ENCODE measurements around the gene TUBB3. TPM values are rescaled to one million over a fixed set of nuclear protein-coding genes. Genes with fewer than 3 reads are reported as not detected.

The TUBB3 gene
- total and polyA plus RNA-seq, 2 of the 8 experiments (the other 6 are each of a cell fraction or from before 2014, with no cell fraction given) = 275 to 393 TPM

DNA sequence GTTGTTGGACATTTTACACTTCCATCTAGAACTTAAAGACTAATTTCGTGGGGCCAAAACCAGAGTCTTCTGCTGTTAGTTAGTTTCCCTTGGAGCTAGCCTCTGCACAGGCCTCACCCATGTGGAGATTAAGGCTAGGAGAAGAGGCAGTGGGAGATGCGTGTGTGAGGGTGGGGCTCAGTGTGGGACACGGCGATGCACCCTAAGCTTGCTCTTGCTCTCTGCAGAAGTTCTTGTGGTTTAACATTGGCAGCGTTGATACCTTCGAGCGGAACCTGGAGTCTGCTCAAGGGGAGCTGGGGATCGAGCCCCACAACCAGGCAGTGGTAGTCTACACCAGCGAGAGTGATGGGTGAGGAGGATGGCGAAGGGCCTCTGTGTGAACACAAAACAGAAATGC, 62.1 kb downstream of the TUBB3 start (continued):
- TF ChIP-seq, protein P1, sequence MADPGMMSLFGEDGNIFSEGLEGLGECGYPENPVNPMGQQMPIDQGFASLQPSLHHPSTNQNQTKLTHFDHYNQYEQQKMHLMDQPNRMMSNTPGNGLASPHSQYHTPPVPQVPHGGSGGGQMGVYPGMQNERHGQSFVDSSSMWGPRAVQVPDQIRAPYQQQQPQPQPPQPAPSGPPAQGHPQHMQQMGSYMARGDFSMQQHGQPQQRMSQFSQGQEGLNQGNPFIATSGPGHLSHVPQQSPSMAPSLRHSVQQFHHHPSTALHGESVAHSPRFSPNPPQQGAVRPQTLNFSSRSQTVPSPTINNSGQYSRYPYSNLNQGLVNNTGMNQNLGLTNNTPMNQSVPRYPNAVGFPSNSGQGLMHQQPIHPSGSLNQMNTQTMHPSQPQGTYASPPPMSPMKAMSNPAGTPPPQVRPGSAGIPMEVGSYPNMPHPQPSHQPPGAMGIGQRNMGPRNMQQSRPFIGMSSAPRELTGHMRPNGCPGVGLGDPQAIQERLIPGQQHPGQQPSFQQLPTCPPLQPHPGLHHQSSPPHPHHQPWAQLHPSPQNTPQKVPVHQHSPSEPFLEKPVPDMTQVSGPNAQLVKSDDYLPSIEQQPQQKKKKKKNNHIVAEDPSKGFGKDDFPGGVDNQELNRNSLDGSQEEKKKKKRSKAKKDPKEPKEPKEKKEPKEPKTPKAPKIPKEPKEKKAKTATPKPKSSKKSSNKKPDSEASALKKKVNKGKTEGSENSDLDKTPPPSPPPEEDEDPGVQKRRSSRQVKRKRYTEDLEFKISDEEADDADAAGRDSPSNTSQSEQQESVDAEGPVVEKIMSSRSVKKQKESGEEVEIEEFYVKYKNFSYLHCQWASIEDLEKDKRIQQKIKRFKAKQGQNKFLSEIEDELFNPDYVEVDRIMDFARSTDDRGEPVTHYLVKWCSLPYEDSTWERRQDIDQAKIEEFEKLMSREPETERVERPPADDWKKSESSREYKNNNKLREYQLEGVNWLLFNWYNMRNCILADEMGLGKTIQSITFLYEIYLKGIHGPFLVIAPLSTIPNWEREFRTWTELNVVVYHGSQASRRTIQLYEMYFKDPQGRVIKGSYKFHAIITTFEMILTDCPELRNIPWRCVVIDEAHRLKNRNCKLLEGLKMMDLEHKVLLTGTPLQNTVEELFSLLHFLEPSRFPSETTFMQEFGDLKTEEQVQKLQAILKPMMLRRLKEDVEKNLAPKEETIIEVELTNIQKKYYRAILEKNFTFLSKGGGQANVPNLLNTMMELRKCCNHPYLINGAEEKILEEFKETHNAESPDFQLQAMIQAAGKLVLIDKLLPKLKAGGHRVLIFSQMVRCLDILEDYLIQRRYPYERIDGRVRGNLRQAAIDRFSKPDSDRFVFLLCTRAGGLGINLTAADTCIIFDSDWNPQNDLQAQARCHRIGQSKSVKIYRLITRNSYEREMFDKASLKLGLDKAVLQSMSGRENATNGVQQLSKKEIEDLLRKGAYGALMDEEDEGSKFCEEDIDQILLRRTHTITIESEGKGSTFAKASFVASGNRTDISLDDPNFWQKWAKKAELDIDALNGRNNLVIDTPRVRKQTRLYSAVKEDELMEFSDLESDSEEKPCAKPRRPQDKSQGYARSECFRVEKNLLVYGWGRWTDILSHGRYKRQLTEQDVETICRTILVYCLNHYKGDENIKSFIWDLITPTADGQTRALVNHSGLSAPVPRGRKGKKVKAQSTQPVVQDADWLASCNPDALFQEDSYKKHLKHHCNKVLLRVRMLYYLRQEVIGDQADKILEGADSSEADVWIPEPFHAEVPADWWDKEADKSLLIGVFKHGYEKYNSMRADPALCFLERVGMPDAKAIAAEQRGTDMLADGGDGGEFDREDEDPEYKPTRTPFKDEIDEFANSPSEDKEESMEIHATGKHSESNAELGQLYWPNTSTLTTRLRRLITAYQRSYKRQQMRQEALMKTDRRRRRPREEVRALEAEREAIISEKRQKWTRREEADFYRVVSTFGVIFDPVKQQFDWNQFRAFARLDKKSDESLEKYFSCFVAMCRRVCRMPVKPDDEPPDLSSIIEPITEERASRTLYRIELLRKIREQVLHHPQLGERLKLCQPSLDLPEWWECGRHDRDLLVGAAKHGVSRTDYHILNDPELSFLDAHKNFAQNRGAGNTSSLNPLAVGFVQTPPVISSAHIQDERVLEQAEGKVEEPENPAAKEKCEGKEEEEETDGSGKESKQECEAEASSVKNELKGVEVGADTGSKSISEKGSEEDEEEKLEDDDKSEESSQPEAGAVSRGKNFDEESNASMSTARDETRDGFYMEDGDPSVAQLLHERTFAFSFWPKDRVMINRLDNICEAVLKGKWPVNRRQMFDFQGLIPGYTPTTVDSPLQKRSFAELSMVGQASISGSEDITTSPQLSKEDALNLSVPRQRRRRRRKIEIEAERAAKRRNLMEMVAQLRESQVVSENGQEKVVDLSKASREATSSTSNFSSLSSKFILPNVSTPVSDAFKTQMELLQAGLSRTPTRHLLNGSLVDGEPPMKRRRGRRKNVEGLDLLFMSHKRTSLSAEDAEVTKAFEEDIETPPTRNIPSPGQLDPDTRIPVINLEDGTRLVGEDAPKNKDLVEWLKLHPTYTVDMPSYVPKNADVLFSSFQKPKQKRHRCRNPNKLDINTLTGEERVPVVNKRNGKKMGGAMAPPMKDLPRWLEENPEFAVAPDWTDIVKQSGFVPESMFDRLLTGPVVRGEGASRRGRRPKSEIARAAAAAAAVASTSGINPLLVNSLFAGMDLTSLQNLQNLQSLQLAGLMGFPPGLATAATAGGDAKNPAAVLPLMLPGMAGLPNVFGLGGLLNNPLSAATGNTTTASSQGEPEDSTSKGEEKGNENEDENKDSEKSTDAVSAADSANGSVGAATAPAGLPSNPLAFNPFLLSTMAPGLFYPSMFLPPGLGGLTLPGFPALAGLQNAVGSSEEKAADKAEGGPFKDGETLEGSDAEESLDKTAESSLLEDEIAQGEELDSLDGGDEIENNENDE (IDR thresholded peaks at IDR 0.05; ENCODE audit: insufficient replicate concordance, low read length) = no peak
- TF ChIP-seq RBBP5 (IDR thresholded peaks at IDR 0.05; ENCODE audit: borderline replicate concordance, low read depth, low read length) (no peak), POU5F1 (IDR thresholded peaks at IDR 0.05; ENCODE audit: low read depth, low read length) (no peak), CREB1 (IDR thresholded peaks at IDR 0.05) (no peak), ZNF274 (IDR thresholded peaks at IDR 0.05; ENCODE audit: borderline replicate concordance, extremely low read depth, low read length) (no peak), SIX5 (IDR thresholded peaks at IDR 0.05; ENCODE audit: low read depth, low read length) (no peak)
- TF ChIP-seq, protein P2, sequence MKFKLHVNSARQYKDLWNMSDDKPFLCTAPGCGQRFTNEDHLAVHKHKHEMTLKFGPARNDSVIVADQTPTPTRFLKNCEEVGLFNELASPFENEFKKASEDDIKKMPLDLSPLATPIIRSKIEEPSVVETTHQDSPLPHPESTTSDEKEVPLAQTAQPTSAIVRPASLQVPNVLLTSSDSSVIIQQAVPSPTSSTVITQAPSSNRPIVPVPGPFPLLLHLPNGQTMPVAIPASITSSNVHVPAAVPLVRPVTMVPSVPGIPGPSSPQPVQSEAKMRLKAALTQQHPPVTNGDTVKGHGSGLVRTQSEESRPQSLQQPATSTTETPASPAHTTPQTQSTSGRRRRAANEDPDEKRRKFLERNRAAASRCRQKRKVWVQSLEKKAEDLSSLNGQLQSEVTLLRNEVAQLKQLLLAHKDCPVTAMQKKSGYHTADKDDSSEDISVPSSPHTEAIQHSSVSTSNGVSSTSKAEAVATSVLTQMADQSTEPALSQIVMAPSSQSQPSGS (IDR thresholded peaks at IDR 0.05; ENCODE audit: low read length) = no peak
- TF ChIP-seq, protein P3, sequence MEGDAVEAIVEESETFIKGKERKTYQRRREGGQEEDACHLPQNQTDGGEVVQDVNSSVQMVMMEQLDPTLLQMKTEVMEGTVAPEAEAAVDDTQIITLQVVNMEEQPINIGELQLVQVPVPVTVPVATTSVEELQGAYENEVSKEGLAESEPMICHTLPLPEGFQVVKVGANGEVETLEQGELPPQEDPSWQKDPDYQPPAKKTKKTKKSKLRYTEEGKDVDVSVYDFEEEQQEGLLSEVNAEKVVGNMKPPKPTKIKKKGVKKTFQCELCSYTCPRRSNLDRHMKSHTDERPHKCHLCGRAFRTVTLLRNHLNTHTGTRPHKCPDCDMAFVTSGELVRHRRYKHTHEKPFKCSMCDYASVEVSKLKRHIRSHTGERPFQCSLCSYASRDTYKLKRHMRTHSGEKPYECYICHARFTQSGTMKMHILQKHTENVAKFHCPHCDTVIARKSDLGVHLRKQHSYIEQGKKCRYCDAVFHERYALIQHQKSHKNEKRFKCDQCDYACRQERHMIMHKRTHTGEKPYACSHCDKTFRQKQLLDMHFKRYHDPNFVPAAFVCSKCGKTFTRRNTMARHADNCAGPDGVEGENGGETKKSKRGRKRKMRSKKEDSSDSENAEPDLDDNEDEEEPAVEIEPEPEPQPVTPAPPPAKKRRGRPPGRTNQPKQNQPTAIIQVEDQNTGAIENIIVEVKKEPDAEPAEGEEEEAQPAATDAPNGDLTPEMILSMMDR (IDR thresholded peaks at IDR 0.05; ENCODE audit: control extremely low read depth in 1 of 3, insufficient read depth in 1 of 3, low read depth in 1 of 3, low read length in 3 of 3) = no peak
